Aorta (tissue), 5 donors: ENCODE data around the gene TXNDC5. TPM values are rescaled to one million over a fixed set of nuclear protein-coding genes. Genes with fewer than 3 reads are reported as not detected.

Experiments used
- ATAC-seq: fragments of 200-7000 bp; cut with Tn5 transposase; one replicate; pipeline ENCODE4 v1.9.1; 2022; ENCODE audit warnings: moderate library complexity; ENCODE audit not compliant: low FRiP score
- DNase-seq, 2 donors: peaks; one replicate each; pipeline ENCODE4 v3.0.0-alpha.2; 2020
- H3K27ac ChIP-seq, 2 donors: one replicate each; pipeline ENCODE4 v1.5.1; 2013; ENCODE audit warnings: low read length in 2 of 2, mild to moderate bottlenecking in 2 of 2, moderate library complexity in 2 of 2, control low read depth in 1 of 2, inconsistent platforms in 1 of 2, low read depth in 1 of 2
- H3K27me3 ChIP-seq, 2 donors: one replicate each; pipeline ENCODE4 v1.6.1; 2013; ENCODE audit warnings: control low read depth in 1 of 2, low read length in 1 of 2, mild to moderate bottlenecking in 1 of 2, moderate library complexity in 1 of 2; ENCODE audit not compliant: insufficient read depth in 2 of 2, control insufficient read depth in 1 of 2
- H3K36me3 ChIP-seq, 2 donors: one replicate each; pipeline ENCODE4 v1.6.1; 2013; ENCODE audit warnings: control low read depth in 1 of 2, low read length in 1 of 2, mild to moderate bottlenecking in 1 of 2; ENCODE audit not compliant: insufficient read depth in 2 of 2, control insufficient read depth in 1 of 2
- H3K4me1 ChIP-seq, 2 donors: one replicate each; pipeline ENCODE4 v1.6.1; 2013; ENCODE audit warnings: low read length in 2 of 2, control low read depth in 1 of 2, mild to moderate bottlenecking in 1 of 2, moderate library complexity in 1 of 2; ENCODE audit not compliant: insufficient read depth in 2 of 2, control insufficient read depth in 1 of 2
- H3K4me3 ChIP-seq, 2 donors: one replicate each; pipeline ENCODE4 v1.5.1; 2013; ENCODE audit warnings: low read length in 2 of 2, control low read depth in 1 of 2, mild to moderate bottlenecking in 1 of 2
- H3K9me3 ChIP-seq: one replicate; pipeline ENCODE4 v1.6.1; 2013; ENCODE audit warnings: mild to moderate bottlenecking, low read length; ENCODE audit not compliant: control insufficient read depth
- WGBS, 2 donors: extraction: QIAGEN DNeasy Blood & Tissue Kit; methylation state at CpG; one replicate each; pipeline ENCODE4 v1.1.7; 2013; 5-methylcytosine and 5-hydroxymethylcytosine counted together
- intact Hi-C, 2 donors: fragments of 100-400 bp; cut with DNase I; formaldehyde crosslinking; loops; one replicate each; pipeline versions ENCODE4 v1.14.2 to v1.15.0; 2022
- polyA plus RNA-seq, 2 donors: library from polyadenylated mRNA; stranded (reverse); fragments of 200-250 nt; gene quantifications; one replicate each; pipeline ENCODE4 v1.2.3, GENCODE V29; 2013
- total RNA-seq, 2 donors: library from RNA; stranded (reverse); fragmentation: NEBNext Ultra II Directional; extraction: Animal tissue kit (Norgen Biotek cat#: 25700); gene quantifications; one replicate each; pipeline ENCODE4 v1.2.1, GENCODE V29; 2021
- donor health status: healthy with polysubstance abuse.
- donor health status: Bipolar disorder and iron deficiency.
- donor health status: DM: no; HTN: no; CAD: no.
- donor health status: DM: no; HTN: no; CAD: no.
- donor health status: DM: yes; HTN: yes; CAD: no.

The TXNDC5 gene
- total and polyA plus RNA-seq, 4 donors, result 62.5 to 96.7 (median 94.3) TPM

DNA sequence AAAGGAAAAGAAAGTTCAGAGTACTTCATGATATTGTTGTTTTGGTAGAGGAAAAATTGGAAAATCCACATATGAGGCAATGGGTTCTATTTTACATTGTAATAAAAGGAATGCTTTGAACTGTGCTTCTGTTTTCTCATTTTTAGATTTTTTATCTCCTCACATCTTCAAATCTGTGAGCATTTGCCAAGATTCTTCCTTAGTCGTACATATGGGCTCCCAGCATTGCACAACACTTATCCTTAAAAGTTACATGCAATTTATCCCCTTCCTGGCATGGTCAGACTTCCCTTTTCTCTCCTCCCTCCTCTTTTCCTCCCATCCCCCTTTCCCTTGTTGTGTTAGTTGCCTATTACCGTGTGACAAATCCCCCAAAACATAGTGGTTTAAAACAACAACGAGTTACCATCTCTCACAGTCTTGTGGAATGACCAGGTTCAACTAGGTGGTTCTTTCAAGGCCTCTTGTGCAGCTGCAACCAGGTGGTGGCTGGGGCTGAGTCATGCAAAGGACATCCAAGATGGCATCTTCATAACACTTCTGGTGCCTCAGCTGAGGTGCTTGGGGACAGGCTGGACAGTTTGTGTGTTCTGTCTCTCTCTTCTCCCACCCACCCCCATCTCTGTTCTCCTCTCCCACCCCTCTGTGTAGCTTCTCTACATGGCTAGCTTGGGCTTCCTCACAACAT, 68.7 kb downstream of the TXNDC5 start:
- WGBS, 2 donors, result 81 to 84% methylated on average over 3 of the region's 3 CpGs
- ATAC-seq, result no peak

DNA sequence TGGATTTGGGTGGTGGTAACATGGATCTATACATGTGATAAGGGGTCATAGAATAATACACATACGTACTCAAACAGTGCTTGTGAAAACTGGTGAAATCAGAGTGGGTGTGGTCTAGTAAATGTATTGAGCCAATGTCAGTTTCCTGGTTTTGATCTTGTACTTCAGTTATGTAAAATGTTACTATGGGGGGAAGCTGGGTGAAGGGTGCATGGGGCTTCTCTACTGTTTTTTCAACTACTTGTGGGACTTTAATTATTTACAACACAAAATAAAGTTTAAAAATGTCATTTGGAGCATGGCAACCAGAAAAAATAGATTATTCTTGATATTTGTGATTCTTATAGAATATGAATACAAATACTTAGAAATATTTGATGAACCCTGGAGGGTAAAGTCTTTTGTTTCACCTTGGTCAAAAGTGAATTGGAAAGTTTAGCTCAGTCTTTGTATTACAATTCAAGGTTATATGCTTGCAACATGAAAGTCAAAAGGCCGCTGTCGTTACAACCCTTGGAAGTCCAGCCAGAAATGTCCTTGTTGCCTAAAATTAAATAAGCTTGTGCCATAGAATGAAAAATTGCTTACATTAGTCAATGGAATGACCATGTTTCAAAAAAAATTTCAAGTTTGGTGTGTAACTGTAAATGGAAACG, 74.1 kb downstream of the TXNDC5 start:
- Histone ChIP-seq H3K36me3 (no peaks in the 10 kb centered on the region), H3K9me3 (no peaks in the 10 kb centered on the region), H3K27me3 (no peaks in the 10 kb centered on the region), H3K27ac (no peak overlapping the region), H3K4me3 (no peak overlapping the region), H3K4me1 (no peaks in the 10 kb centered on the region)
- DNase-seq, result no peak
- no peak for ATAC-seq
- intact Hi-C loops, result no loop called here
- WGBS, 2 donors, result 89 to 93% methylated on average over 4 of the region's 4 CpGs

More for the DNA sequence above, 68.7 kb downstream of the TXNDC5 start:
- Histone ChIP-seq H3K4me1 (no peaks in the 10 kb centered on the region), H3K36me3 (no peaks in the 10 kb centered on the region), H3K27ac (no peak overlapping the region), H3K27me3 (no peaks in the 10 kb centered on the region), H3K9me3 (peaks cover 2% of the 10 kb centered on the region), H3K4me3 (no peak overlapping the region)
- intact Hi-C loops, result no loop called here
- DNase-seq, result no peak

DNA sequence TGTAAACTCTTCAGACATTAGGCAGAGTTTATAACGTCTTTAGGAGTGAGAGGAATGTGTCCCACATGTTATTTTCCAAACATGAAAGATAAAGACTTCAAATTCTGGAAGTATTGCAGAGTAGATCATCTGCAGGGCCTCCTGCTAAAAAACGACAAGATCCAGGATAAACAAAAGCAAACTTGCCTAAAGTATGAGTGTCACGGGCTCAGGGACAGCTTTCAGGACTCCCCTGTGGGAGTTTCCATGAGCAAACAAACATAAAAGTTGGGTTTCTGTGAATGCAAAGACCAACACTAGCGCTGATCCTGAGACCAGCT, 76.9 kb downstream of the TXNDC5 start:
- no peak overlapping the region for H3K4me3 ChIP-seq
- DNase-seq (no peak), ATAC-seq (no peak)
- no peaks in the 10 kb centered on the region for H3K9me3 ChIP-seq
- no peaks in the 10 kb centered on the region for H3K36me3 ChIP-seq
- intact Hi-C loops, result no loop called here
- H3K27ac ChIP-seq, result no peak overlapping the region
- no peaks in the 10 kb centered on the region for H3K4me1 ChIP-seq
- WGBS, 2 donors, result 30 to 34% methylated on average over 4 of the region's 4 CpGs
- no peaks in the 10 kb centered on the region for H3K27me3 ChIP-seq

DNA sequence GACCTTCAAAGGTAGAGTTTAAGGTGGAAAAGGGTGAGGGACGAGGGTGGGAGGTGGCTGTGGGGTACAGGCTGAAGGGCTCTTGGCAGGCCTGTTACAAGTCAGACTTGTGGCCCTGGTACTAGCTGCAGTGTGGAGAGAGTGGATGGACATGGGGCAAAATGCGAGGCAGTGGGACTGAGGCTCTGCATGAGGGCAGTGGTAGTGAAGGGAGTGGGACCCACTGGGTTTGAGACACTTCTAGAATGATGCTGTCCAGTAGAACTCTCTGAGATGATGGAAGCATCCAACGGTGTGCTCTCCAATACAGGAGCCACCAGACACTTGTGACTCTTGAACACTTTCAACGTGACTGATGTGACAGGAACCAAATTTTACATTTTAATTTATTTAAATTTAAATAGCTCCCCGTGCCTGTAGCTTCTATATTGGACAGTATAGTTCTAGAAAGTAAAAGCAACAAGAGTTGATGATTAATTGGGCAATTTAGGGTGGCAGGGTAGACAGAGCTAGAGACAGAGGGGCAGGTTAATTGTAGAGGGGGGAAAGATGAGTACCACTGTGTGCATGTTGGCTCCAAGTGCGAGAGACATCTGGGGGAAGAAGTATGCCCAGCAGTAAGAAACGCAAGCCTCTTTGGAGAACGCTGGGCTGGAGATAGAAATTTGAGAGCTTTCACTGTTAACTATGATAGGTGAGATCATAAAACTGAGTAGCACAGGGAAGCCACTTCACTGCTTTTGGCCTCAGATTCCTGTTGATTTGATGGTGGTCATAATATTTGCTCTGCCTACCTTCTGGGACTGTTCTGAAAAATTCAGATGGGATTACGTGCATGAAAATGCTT, 77.5 kb downstream of the TXNDC5 start:
- ATAC-seq (no peak), DNase-seq (no peak)
- H3K4me3 ChIP-seq, result no peak overlapping the region
- WGBS, 2 donors, result 79 to 80% methylated on average over 9 of the region's 9 CpGs
- H3K27me3 ChIP-seq, result no peaks in the 10 kb centered on the region
- no peaks in the 10 kb centered on the region for H3K9me3 ChIP-seq
- no peaks in the 10 kb centered on the region for H3K36me3 ChIP-seq
- intact Hi-C loops, result no loop called here
- H3K4me1 ChIP-seq, result no peaks in the 10 kb centered on the region
- no peak overlapping the region for H3K27ac ChIP-seq

Other genes starting within 250 kb of the TXNDC5 start
- 1 to 10 TPM; 1.2 to 5.2 TPM for gene BMP6, start 184.7 kb downstream of the TXNDC5 start, total RNA-seq
- 1 to 10 TPM; 3.6 to 4.4 TPM for gene BMP6, start 184.7 kb downstream of the TXNDC5 start, polyA plus RNA-seq
- gene BLOC1S5, start 153.6 kb upstream of the TXNDC5 start, total RNA-seq, result 10 to 100 TPM; 11.6 to 24.0 TPM
- gene BLOC1S5, start 153.6 kb upstream of the TXNDC5 start, polyA plus RNA-seq, result 1 to 10 TPM; 7.6 to 7.8 TPM
- 10 to 100 TPM; 17.1 to 17.9 TPM for gene EEF1E1, start 191.8 kb upstream of the TXNDC5 start, total RNA-seq
- 10 to 100 TPM; 23.2 to 39.3 TPM for gene EEF1E1, start 191.8 kb upstream of the TXNDC5 start, polyA plus RNA-seq